AG04450 (cell line): ENCODE data around the gene GFM1. TPM values are rescaled to one million over a fixed set of nuclear protein-coding genes. Genes with fewer than 3 reads are reported as not detected.

Source experiments
- CTCF ChIA-PET: fragments of 300-600, 350-600 bp; formaldehyde crosslinking; extraction: SDS; loops from one replicate; lab custom pipeline; 2022; ENCODE audit warnings: antibody characterized with exemption, inconsistent platforms; lab: Charles Lee
- POLR2A ChIA-PET: fragments of 350-600 bp; formaldehyde crosslinking; extraction: SDS; loops from one replicate; lab custom pipeline; 2021; ENCODE audit warnings: antibody characterized with exemption, inconsistent platforms; lab: Yijun Ruan, JAX
- DNase-seq: peaks from one replicate; pipeline ENCODE4 v3.0.0-alpha.2; 2011; ENCODE audit warnings: low read depth, low spot score
- H3K27ac ChIP-seq: one replicate; pipeline ENCODE4 v1.5.1; 2012; ENCODE audit warnings: low read depth, low read length, control low read depth
- H3K27me3 ChIP-seq: one replicate; pipeline ENCODE4 v1.6.0; 2012; ENCODE audit warnings: low read length; ENCODE audit not compliant: control insufficient read depth, insufficient read depth
- H3K4me3 ChIP-seq: 2 replicates; pipeline ENCODE4 v1.5.1; 2011; ENCODE audit warnings: mild to moderate bottlenecking, low read depth, low read length, control low read depth
- H3K9me3 ChIP-seq: 2 replicates; pipeline ENCODE4 v1.5.1; 2012; ENCODE audit warnings: low read length; ENCODE audit not compliant: control insufficient read depth, insufficient read depth
- CTCF ChIP-seq: IDR thresholded peaks from 2 replicates; pipeline ENCODE4 v1.5.1; 2011; ENCODE audit warnings: low read depth, low read length, control low read depth, inconsistent platforms
- polyA plus RNA-seq: library from polyadenylated mRNA; depleted of rRNA; stranded (reverse); fragments of >200 nt; gene quantifications from 2 replicates; pipeline ENCODE4 v1.2.3, GENCODE V29; 2011

GFM1 gene
- polyA plus RNA-seq, 1 experiment, result 22.2 TPM

- no peak overlapping the region for H3K4me3 ChIP-seq
- ChIA-PET CTCF (interaction anchor here (7.4 kb wide), 1 partner anchor 10 kb away, joined by 89 read pairs; no protein-coding TSS in a partner anchor), POLR2A (no interaction called here)
- H3K27ac ChIP-seq, result no peak overlapping the region
- no peak for DNase-seq
- TF ChIP-seq CTCF, result no peak
- no peaks in the 10 kb centered on the region for H3K27me3 ChIP-seq
- no peaks in the 10 kb centered on the region for H3K9me3 ChIP-seq
Measured at GRCh38 chr3:158649791-158650190, 5.5 kb downstream of the GFM1 start.

- no peaks in the 10 kb centered on the region for H3K9me3 ChIP-seq
- no peak for DNase-seq
- ChIA-PET POLR2A (interaction anchor here (0.6 kb wide), 1 partner anchor 60 kb away, joined by 5 read pairs; no protein-coding TSS in a partner anchor), CTCF (interaction anchor here (0.6 to 2.8 kb wide), 3 partner anchors 9 to 1876 kb away, joined by 3 to 10 read pairs (median 7); no protein-coding TSS in a partner anchor)
- no peaks in the 10 kb centered on the region for H3K27me3 ChIP-seq
- no peak overlapping the region for H3K4me3 ChIP-seq
- H3K27ac ChIP-seq, result no peak overlapping the region
- no peak for TF ChIP-seq CTCF
Measured at GRCh38 chr3:158651192-158651591, 6.9 kb downstream of the GFM1 start.

GRCh38 chr3:158652463-158652862, 8.1 kb downstream of the GFM1 start:
- no peak for TF ChIP-seq CTCF
- no peak for DNase-seq
- POLR2A ChIA-PET, result no interaction called here
- Histone ChIP-seq H3K27ac (no peak overlapping the region), H3K9me3 (no peaks in the 10 kb centered on the region), H3K27me3 (no peaks in the 10 kb centered on the region), H3K4me3 (no peak overlapping the region)
- CTCF ChIA-PET, result interaction anchor here (0.6 to 2.8 kb wide), 5 partner anchors 8 to 139 kb away, joined by 3 to 13 read pairs (median 3); partner anchors contain the start of gene GFM1

- H3K27ac ChIP-seq, result no peak overlapping the region
Measured at GRCh38 chr3:158658889-158659288, 14.6 kb downstream of the GFM1 start.

More at GRCh38 chr3:158658889-158659288, 14.6 kb downstream of the GFM1 start:
- ChIA-PET POLR2A (interaction anchor here (0.5 to 1.3 kb wide), 2 partner anchors 14 to 131 kb away, joined by 8 to 10 read pairs; no protein-coding TSS in a partner anchor), CTCF (interaction anchor here (0.6 to 6.5 kb wide), 37 partner anchors 11 to 601 kb away, joined by 3 to 268 read pairs (median 5); partner anchors contain the start of genes GFM1, LXN and MFSD1)
- H3K27me3 ChIP-seq, result no peaks in the 10 kb centered on the region
- DNase-seq, result no peak
- no peak overlapping the region for H3K4me3 ChIP-seq
- H3K9me3 ChIP-seq, result no peaks in the 10 kb centered on the region
- TF ChIP-seq CTCF, result no peak
